IPS-18a (cell line): Measurements from ENCODE around the gene CYP3A4.
"Not testable (repeated sequence)": the region's sequence is repeated elsewhere in the genome, so short reads cannot be mapped to it uniquely, and the experiment has no call there.

Source experiments
- H3K27ac ChIP-seq: one replicate; pipeline ENCODE4 v1.5.1; 2013; ENCODE audit warnings: low read length
- H3K27me3 ChIP-seq: one replicate; pipeline ENCODE4 v1.6.1; 2013; ENCODE audit warnings: mild to moderate bottlenecking, low read length; ENCODE audit not compliant: control insufficient read depth, insufficient read depth
- H3K36me3 ChIP-seq: one replicate; pipeline ENCODE4 v1.6.1; 2013; ENCODE audit warnings: low read depth, low read length; ENCODE audit not compliant: control insufficient read depth
- H3K4me1 ChIP-seq: one replicate; pipeline ENCODE4 v1.6.1; 2013; ENCODE audit warnings: low read depth, low read length; ENCODE audit not compliant: control insufficient read depth
- H3K4me3 ChIP-seq: one replicate; pipeline ENCODE4 v1.5.1; 2013; ENCODE audit warnings: low read length
- H3K9ac ChIP-seq: one replicate; pipeline ENCODE4 v1.6.1; 2013; ENCODE audit warnings: mild to moderate bottlenecking, low read length, moderate library complexity
- H3K9me3 ChIP-seq: one replicate; pipeline ENCODE4 v1.6.1; 2013; ENCODE audit warnings: low read depth, low read length; ENCODE audit not compliant: control insufficient read depth

The CYP3A4 gene

DNA sequence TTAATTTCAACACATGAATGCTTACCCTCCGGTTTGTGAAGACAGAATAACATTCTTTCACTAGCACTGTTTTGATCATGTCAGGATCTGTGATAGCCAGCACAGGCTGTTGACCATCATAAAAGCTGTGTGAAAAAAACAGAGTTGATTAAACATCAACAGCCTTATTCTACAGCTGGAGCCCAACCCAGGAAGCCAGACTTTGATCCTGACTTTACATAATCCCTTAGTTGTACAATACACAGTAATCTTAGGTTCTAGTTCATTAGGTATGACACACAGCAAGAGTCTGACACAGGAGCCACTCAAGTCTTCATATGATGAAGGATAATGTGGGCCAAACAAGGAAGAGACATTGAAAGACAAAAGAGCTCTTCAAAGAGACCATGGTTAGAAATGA lies 11.4 kb downstream of the CYP3A4 start:
- Histone ChIP-seq H3K4me3 (no peak overlapping the region), H3K27ac (no peak overlapping the region), H3K36me3 (no peaks in the 10 kb centered on the region), H3K4me1 (no peaks in the 10 kb centered on the region), H3K27me3 (no peaks in the 10 kb centered on the region), H3K9me3 (no peaks in the 10 kb centered on the region), H3K9ac (no peak overlapping the region)

DNA sequence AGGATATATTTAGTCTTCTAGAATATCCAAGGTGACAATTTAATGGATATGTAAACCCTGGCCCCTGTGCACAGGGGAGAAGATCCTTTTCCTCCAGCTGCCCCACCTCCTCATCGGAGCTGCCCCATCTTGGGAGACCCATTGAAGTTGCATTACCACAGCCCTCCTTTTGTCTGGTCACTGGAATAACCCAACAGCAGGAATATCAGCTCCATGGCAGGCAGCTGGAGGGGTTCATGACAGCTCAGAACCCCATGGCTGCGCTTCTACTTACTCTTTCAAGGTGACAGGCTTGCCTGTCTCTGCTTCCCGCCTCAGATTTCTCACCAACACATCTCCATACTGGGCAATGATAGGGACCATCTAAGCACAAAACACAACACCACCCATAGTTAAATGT lies 14.5 kb downstream of the CYP3A4 start:
- not testable (repeated sequence) for H3K4me1 ChIP-seq, H3K4me3 ChIP-seq, H3K36me3 ChIP-seq, H3K9me3 ChIP-seq, H3K27me3 ChIP-seq, H3K9ac ChIP-seq, H3K27ac ChIP-seq

DNA sequence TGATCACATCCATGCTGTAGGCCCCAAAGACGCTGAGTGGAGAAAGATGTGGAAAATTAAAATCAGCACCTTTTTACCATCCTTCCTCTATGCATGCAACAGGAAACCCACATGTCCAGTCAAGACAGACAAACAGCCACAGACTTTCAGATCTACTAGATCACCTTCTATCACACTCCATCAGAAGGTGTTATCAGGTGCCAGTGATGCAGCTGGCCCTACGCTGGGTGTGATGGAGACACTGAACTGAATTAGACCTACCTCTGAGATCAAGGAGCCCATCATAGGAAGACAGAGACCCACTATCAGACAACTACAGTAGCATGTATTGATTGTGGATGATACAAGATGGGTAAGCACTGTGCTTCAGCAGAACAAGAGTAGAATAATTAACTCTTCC lies 15.5 kb downstream of the CYP3A4 start:
- H3K9me3 ChIP-seq: no peaks in the 10 kb centered on the region
- no peaks in the 10 kb centered on the region for H3K4me1 ChIP-seq
- H3K4me3 ChIP-seq: no peak overlapping the region
- no peak overlapping the region for H3K9ac ChIP-seq
- no peaks in the 10 kb centered on the region for H3K27me3 ChIP-seq
- no peak overlapping the region for H3K27ac ChIP-seq
- no peaks in the 10 kb centered on the region for H3K36me3 ChIP-seq

DNA sequence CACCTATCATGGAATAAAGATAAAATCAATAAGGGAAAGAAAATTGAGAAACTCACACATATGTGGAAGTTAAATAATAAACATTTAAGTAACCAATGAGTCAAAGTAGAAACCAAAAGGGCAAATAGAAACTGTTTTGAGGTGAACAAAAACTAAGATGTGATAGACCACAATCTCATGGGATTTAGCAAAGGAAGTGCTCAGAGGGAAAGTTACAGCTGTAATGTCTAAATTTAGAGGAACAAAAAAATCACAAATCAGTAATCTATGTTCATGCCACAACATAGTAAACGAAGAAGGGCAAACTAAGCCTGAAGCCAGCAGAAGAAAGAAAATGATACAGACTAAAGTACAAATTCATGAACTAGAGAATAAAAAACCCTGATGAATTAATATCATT lies 16.3 kb downstream of the CYP3A4 start:
- Histone ChIP-seq H3K27me3 (no peaks in the 10 kb centered on the region), H3K36me3 (no peaks in the 10 kb centered on the region)

DNA sequence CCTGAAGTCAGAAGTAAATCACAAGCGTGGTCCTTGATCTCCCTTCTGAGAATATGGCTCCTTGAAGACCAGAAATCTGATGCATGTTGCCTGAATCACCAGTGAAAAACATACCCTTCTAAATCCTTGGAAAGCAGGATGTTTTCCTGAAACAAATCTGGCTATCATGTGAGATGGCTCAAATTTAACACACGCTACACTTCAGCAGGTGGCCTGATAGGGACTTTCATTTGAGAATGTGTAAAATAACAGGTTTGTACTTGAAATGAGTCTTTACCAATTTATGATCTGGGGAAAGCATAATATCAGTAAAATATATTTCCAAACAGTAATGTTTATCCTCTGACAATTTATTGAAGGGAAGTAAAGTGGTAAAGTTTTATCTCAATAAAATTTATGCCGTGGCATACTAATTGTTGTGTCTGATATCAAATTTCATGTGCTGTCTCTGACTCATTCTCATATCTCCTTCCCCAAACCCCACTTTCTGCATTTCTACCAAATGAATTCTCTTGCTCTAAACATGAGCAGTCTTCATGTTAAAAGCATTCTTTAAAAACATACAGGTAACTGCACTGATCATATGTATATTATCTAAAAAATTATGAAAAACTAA lies 17.4 kb downstream of the CYP3A4 start:
- Histone ChIP-seq H3K36me3 (no peaks in the 10 kb centered on the region), H3K4me1 (no peaks in the 10 kb centered on the region), H3K27me3 (no peaks in the 10 kb centered on the region), H3K27ac (no peak overlapping the region), H3K9ac (no peak overlapping the region), H3K4me3 (no peak overlapping the region), H3K9me3 (no peaks in the 10 kb centered on the region)

More for the DNA sequence above, 16.3 kb downstream of the CYP3A4 start:
- no peak overlapping the region for H3K4me3 ChIP-seq
- H3K4me1 ChIP-seq: no peaks in the 10 kb centered on the region
- no peaks in the 10 kb centered on the region for H3K9me3 ChIP-seq
- no peak overlapping the region for H3K9ac ChIP-seq
- H3K27ac ChIP-seq: no peak overlapping the region

DNA sequence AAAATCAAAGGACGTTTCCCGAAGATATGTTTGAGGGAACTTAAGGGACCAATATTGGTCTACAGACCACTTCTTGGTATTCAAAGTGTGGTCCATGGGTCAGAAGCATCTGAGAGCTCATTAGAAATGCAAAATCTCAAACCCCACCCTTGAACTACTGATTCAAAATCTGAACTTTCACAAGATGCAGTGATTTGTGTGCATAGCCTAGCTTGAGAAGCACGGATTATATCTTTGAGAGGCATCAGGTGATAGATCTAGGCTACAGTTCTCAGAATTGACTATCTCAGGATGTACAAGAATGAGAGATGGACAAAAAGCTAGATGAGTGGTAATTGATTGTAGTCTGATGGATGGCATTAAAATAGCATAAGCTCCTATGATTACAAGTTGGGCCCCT lies 19.5 kb downstream of the CYP3A4 start:
- Histone ChIP-seq H3K36me3 (no peaks in the 10 kb centered on the region), H3K9me3 (no peaks in the 10 kb centered on the region), H3K4me3 (no peak overlapping the region), H3K27me3 (no peaks in the 10 kb centered on the region), H3K4me1 (no peaks in the 10 kb centered on the region), H3K9ac (no peak overlapping the region), H3K27ac (no peak overlapping the region)

DNA sequence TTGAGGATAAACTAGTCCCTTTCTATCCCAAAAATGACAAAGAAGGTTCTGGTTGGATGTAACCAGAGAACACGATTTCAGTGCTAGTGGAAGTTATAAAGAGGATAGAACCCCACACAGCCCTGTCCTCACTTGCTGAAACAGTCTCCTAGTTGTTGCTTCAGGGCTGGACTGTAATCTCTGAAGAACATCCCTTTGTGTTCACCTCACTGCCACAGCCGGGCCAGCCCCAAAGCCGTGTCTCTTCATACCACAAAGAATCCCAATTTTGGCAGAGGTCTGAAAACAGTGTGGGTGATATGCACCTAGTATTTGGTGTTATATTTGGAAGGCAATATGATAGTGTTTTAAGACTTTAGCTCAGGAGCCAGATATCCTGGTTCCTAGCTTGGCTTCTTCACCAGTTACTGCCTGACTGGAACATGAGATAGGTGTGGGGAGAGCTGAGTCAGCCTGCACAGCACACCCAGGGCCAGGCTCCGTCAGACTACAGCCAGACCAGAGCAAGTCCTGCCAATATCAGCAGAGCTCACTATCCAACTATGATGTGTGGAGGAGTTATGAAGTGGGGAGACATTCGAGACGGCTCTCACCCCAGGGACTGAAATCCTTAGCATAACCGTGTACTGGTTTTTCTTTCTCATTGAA lies 21.2 kb downstream of the CYP3A4 start:
- no peaks in the 10 kb centered on the region for H3K27me3 ChIP-seq
- no peaks in the 10 kb centered on the region for H3K36me3 ChIP-seq
- H3K9ac ChIP-seq: no peak overlapping the region
- no peak overlapping the region for H3K4me3 ChIP-seq
- H3K27ac ChIP-seq: no peak overlapping the region
- H3K9me3 ChIP-seq: no peaks in the 10 kb centered on the region
- H3K4me1 ChIP-seq: no peaks in the 10 kb centered on the region

DNA sequence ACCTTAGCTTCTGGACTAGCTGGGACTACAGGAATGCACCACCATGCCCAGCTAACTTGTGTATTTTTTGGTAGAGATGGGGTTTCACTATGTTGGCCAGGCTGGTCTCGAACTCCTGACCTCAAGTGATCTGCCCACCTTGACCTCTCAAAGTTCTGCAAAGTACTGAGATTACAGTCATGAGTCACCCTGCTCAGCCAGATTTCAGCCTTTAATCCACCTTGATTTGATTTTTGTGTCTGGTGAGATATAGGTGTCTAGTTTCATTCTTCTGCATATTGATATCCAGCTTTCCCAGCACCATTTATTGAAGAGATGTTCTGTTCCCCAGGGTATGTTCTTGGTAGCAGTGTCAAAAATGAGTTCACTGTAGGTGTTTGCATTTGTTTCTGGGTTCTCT lies 28.9 kb downstream of the CYP3A4 start:
- no peak overlapping the region for H3K4me3 ChIP-seq
- no peaks in the 10 kb centered on the region for H3K27me3 ChIP-seq
- no peak overlapping the region for H3K9ac ChIP-seq
- H3K9me3 ChIP-seq: no peaks in the 10 kb centered on the region
- no peak overlapping the region for H3K27ac ChIP-seq
- no peaks in the 10 kb centered on the region for H3K4me1 ChIP-seq
- H3K36me3 ChIP-seq: no peaks in the 10 kb centered on the region

DNA sequence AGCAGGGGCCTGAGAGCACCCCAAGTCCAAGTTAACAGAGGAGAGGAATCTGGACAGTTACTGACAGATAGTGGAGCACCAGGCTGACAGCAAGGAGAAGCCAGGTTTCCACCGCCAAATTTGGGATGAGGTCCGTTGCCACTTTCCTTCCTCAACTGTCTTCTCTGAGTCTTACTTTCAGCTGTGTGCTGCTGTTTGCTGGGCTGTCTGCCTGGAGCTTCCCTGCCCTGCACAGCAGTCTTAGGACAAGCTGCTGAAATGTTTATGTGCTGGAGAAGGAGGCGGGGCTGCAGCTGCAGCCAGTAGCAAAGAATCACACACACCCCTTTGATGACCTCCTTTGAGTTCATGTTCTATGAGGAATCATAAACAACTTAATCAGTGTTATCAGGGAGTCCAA lies 31.6 kb downstream of the CYP3A4 start:
- H3K36me3 ChIP-seq: no peaks in the 10 kb centered on the region
- no peaks in the 10 kb centered on the region for H3K27me3 ChIP-seq
- no peak overlapping the region for H3K4me3 ChIP-seq
- no peaks in the 10 kb centered on the region for H3K4me1 ChIP-seq
- H3K27ac ChIP-seq: no peak overlapping the region
- no peaks in the 10 kb centered on the region for H3K9me3 ChIP-seq
- no peak overlapping the region for H3K9ac ChIP-seq

DNA sequence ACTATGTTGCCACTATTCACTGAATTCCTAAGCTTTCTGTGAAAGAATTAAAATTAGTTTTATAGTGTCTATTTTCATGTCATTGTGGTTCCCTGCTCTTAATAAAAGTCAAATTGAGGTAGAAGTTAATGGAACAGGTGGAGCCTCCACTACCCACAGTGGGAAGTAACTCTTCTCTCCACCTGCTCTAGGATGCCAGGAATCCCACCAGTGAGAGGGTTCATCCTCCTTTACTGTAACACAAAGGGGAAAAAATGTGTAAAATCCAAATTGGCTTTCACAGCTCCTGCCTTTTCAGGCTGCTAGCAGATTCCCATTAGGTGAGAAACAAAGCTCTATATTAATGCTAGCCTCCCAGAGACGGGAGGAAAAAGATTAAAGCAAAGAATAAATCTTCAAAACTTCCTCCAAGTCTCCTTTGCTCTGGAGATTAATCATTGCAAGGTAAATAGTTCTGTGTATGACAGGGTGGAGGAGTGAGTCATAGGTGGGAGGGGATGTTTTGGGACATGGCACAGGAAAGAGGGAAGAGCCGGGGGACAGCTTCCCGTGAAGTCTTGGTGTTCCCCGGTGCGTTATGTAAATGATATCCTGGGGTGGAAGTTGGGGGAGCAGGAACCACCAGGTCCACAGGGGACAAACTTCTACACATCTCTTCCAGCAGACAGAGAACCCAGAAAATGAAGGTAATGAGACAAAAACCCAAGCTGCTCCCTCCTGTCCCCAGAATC lies 32.5 kb downstream of the CYP3A4 start:
- not testable (repeated sequence) for H3K9ac ChIP-seq, H3K27me3 ChIP-seq

DNA sequence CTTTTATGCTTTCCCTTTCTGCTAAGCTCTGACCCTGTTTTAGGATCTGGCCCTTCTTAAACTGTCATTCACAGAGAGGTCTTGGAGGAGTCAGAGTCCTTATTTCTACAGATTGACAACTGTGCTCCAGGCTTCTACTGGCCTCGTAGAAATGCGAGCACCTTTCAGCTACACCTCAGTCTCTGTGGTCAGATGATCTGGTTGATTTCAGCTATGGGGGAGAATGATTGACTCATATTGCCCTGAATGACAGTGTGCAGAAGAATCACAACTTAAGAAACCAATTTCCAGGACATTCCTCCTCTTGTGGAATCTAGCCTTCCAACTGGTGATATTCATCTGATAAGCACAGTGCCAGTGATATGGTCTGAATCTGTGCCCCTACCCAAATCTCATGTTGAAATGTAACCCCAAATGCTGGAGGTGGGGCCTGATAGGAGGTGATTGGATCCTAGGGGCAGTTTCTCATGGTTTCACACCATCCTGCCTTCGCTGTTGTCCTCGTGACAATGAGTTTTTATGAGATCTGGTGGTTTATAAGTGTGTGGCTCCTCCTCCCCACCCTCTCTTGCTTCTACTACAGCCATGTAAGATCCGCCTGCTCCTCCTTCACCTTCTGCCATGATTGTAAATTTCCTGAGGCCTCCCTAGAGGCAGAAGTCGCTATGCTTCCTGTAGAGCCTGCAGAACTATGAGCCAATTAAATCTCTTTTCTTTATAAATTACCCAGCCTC lies 35.0 kb downstream of the CYP3A4 start:
- Histone ChIP-seq H3K36me3 (no peaks in the 10 kb centered on the region), H3K4me1 (no peaks in the 10 kb centered on the region), H3K9me3 (no peaks in the 10 kb centered on the region), H3K4me3 (no peak overlapping the region), H3K9ac (no peak overlapping the region), H3K27me3 (no peaks in the 10 kb centered on the region), H3K27ac (no peak overlapping the region)

More for the DNA sequence above, 32.5 kb downstream of the CYP3A4 start:
- H3K36me3 ChIP-seq, H3K4me3 ChIP-seq, H3K9me3 ChIP-seq, H3K27ac ChIP-seq, H3K4me1 ChIP-seq: not testable (repeated sequence)
